Liver (tissue), 3 donors: ENCODE results near the gene ODC1.

Experiments
- FOXA1 ChIP-seq: IDR thresholded peaks from 2 replicates; pipeline ENCODE4 v1.6.1; 2016; ENCODE audit warnings: antibody characterized with exemption
- JUND ChIP-seq, 2 donors: IDR thresholded peaks; 2 replicates each; pipeline ENCODE4 v1.6.1; 2016; ENCODE audit warnings: antibody characterized with exemption in 2 of 2
- TAF1 ChIP-seq: conservative IDR thresholded peaks from 2 replicates; pipeline ENCODE4 v1.6.1; 2016; ENCODE audit warnings: antibody characterized with exemption, mild to moderate bottlenecking
- TF ChIP-seq, protein P1 (sequence below): fragments of 150-350 bp; IDR thresholded peaks from 2 replicates; pipeline ENCODE4 v1.5.1; 2017; ENCODE audit warnings: improper control_type of control experiment, low read depth, low read length; ENCODE audit not compliant: missing input control
- TF ChIP-seq, protein P2 (sequence below): IDR thresholded peaks from 2 replicates; pipeline ENCODE4 v1.6.1; 2016; ENCODE audit warnings: antibody characterized with exemption
- TF ChIP-seq, protein P3 (sequence below): IDR thresholded peaks from 2 replicates; pipeline ENCODE4 v1.6.1; 2016; ENCODE audit warnings: antibody characterized with exemption, mild to moderate bottlenecking
- donor health status: healthy.
- donor health status: healthy.

DNA sequence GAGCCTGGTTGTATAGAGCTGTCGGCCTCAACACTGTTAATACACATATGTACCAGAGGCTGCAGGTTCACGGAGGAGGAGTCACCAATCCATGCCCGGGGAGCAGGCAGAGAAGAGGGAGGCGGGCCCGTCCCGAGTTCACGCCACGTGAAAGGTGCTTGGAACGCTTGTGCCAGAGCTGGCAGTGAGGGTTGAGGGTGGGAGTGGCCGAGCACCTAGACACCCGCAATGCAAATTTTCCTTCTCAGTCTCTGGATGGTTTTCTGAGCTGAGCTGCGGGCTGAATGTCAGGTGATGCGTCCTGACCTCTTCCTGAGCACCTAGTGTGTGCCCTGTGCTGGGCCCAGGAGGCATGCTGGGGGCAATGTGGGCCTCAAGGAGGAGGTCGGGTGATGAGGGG is 52.2 kb downstream of the ODC1 start:
- TF ChIP-seq, protein P1, sequence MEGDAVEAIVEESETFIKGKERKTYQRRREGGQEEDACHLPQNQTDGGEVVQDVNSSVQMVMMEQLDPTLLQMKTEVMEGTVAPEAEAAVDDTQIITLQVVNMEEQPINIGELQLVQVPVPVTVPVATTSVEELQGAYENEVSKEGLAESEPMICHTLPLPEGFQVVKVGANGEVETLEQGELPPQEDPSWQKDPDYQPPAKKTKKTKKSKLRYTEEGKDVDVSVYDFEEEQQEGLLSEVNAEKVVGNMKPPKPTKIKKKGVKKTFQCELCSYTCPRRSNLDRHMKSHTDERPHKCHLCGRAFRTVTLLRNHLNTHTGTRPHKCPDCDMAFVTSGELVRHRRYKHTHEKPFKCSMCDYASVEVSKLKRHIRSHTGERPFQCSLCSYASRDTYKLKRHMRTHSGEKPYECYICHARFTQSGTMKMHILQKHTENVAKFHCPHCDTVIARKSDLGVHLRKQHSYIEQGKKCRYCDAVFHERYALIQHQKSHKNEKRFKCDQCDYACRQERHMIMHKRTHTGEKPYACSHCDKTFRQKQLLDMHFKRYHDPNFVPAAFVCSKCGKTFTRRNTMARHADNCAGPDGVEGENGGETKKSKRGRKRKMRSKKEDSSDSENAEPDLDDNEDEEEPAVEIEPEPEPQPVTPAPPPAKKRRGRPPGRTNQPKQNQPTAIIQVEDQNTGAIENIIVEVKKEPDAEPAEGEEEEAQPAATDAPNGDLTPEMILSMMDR = no peak
- no peak for TF ChIP-seq FOXA1
- TF ChIP-seq JUND (IDR thresholded peaks at IDR 0.05) = no peak
- TF ChIP-seq, protein P2, sequence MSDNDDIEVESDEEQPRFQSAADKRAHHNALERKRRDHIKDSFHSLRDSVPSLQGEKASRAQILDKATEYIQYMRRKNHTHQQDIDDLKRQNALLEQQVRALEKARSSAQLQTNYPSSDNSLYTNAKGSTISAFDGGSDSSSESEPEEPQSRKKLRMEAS = no peak
- TF ChIP-seq TAF1 = no peak
- TF ChIP-seq, protein P3, sequence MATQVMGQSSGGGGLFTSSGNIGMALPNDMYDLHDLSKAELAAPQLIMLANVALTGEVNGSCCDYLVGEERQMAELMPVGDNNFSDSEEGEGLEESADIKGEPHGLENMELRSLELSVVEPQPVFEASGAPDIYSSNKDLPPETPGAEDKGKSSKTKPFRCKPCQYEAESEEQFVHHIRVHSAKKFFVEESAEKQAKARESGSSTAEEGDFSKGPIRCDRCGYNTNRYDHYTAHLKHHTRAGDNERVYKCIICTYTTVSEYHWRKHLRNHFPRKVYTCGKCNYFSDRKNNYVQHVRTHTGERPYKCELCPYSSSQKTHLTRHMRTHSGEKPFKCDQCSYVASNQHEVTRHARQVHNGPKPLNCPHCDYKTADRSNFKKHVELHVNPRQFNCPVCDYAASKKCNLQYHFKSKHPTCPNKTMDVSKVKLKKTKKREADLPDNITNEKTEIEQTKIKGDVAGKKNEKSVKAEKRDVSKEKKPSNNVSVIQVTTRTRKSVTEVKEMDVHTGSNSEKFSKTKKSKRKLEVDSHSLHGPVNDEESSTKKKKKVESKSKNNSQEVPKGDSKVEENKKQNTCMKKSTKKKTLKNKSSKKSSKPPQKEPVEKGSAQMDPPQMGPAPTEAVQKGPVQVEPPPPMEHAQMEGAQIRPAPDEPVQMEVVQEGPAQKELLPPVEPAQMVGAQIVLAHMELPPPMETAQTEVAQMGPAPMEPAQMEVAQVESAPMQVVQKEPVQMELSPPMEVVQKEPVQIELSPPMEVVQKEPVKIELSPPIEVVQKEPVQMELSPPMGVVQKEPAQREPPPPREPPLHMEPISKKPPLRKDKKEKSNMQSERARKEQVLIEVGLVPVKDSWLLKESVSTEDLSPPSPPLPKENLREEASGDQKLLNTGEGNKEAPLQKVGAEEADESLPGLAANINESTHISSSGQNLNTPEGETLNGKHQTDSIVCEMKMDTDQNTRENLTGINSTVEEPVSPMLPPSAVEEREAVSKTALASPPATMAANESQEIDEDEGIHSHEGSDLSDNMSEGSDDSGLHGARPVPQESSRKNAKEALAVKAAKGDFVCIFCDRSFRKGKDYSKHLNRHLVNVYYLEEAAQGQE = no peak
